ENCODE measurements around the gene PKP3.

The PKP3 gene

DNA sequence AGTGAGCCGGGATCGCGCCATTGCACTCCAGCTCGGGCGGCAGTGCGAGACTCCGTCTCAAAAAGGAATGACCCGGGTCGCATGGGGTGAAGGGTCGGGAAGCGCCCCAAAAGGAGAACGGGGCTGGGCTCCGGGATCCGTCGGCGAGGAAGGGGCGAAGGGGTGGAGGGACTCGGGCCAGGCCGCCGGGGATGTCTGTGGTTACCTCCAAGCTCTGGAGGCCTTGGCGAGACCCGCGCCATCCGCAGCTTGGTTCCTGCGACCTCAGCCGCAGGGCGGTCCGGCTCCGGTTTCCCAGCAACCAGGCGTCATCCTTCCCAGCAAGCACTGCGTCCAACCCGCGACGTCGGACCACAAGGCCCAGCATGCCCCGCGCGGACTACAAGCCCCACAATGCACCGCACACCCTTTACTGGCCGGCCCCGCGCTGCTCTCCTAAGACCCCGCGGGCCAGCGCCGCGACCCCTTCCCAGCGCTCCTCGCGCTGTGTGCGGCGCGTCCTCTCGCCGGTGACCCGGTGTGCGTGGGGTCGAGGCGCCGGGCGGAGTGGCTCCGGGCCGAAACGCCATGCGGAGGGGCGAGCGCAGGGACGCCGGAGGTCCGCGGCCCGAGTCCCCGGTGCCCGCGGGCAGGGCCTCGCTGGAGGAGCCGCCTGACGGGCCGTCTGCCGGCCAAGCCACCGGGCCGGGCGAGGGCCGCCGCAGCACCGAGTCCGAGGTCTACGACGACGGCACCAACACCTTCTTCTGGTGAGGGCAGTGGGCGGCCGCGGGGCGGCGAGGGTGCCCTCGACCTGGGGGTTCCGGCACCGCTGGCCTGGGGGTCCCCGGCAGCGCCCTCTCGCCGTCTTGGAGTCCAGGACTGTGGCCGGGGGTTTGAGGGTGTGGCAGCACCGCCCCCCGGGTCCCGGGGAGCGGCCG, 56.1 kb downstream of the PKP3 start, which contains the start of gene PTDSS2:
PTDSS2 (plus strand) TSS at position 391 of the 920 bp plus-strand sequence; CDS start at position 568, 177 bp downstream.
- DNase-seq, result peak; percentile 66

DNA sequence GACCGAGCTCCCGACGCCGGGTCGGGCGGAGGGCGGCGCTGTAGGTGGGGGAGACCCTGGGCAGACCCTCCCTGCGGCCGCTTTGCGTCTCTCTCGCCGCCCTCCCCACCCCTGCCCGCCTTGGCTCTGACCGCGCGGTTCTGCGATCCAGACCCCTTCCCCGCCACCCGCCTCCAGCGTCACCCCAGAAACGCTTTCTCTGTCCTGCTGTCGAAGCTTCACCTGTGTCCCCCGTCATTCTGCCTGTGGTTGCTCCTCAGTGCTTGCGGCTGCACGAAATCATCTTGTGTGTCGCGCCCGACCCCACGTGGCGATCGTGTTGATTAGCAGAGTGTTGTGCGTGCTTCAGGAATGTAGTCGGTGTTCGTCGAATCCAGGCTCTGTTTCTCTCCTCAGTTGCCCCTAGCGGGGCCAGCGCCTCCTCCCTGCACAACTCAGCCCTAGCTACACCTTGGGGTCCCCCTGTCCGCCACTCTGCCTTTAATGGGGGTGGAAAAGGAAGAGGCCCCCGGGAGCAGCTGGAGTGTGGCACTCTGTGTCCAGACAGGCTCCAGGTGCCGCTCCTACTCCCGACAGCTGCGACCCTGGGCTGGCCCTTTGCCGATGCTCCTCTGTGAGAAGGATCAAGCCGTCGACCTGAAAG, 56.9 kb downstream of the PKP3 start:
- DNase-seq, result peak; percentile 5

DNA sequence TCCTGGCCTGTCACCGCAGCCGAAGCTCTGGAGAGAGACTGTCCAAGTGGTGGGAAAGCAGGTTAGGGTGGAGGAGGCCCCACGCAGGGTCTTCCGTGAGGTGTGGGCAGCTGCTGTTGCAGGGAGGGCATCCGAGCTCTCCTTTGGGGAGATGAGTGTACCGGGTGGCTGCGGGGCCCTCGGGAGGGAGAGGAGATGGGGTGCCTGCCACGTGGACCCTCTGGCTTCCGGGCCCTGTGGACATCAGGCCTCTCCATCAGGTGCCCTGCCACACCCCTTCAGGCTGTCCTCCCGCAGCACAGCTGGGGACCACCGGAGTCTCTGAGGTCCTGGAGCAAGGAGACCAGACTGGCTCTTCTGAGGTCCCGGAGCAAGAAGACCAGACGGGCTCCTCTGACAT, 57.7 kb downstream of the PKP3 start:
- DNase-seq, result no peak

DNA sequence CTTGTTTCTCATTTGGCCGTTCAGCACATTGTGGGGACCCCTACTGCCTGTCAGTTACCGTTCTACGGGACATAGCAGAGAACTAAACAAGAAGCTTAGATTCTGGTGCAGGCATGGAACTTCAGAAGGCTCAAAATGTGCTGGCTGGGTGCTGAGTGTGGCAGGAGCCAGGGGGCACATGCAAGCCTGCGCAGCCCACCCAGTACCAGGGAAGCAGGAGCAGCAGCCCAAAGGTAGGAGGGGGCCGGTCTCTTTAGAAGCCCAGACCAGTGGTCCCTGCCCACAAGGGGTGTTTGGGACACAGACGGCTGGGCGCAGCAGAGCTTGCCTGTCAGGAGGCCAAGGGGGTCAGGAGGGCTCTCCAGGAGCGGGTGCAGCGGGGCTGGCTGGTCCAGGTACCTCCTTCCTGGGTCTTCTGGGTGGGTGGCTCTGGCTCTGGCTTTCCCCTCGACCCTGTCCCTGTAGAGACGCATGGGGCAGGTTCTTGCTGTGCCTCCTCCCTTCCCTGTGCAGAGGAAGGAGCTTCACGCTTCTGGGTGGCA, 58.3 kb downstream of the PKP3 start:
- DNase-seq, result no peak

DNA sequence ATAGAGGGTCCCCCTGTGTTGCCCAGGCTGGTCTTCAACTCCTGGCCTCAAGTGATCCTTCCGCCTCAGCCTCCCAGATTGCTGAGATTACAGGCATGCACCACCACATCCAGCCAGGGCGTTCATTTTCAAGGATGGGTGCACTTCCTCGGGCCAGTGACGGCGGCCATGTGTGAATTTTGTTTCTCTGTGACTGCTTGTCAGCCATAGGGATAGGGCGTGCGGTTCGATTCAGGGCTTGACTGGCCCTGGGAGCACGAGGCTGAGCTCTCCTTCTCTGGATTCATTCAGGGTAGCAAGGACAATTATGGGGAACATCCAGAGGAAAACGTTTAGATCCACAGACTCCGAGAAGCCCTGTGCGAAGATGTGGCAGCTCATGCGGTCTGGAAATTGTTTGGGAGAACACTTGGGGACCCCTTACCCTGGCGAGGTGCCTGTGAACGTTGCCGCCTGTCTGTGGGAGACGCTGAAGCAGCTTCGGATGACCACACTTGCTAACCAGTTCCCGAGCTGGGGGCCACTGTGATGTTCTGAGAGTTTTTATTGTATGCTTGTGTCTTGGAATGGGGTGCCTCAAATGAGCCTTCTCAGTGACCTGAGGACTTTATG, 59.0 kb downstream of the PKP3 start:
- no peak for DNase-seq

DNA sequence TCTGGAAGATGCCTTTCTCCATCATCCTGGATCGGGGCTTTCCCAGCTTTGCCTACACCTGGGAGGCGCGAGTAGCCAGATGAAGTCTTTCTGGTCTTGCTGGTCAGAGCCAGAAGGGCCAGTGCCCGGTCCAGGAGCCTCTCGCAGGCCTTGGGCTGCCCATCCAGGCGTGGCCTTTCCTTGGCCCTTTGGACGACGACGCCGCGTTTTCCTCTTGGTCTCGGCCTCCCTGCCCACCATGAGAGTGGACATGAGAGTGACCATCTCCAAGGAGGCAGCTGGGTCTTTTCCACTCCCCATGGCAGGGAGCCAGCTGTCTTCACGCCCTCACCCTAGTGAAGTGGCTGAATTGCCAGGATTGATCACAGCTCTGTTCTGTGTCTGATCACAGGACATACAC, 59.6 kb downstream of the PKP3 start:
- DNase-seq, result no peak

DNA sequence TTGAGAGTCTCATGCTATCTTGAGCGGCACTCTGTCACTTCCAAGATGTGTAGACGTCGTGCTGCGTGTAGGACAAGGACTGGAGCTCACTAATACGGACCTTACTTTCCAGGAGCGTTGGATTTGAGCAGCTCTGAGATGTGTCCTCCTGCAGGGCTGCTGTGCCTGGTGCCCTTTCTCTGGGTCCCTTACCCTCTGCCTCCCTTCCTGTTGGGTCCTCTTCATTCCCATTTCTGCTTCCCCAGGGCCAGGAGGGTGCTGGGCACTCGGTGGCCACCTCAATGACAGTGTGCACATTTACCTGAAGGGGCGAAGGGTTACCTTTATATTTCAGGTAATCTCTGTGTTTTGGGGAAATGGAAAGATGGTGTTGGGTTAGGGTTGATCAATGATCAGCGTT, 60.0 kb downstream of the PKP3 start:
- DNase-seq, result no peak

Measured in GF-D8 (cell line).